H9 (cell line): ENCODE measurements around the gene CASK. TPM values are rescaled to one million over a fixed set of nuclear protein-coding genes. Genes with fewer than 3 reads are reported as not detected.

Source experiments
- DNase-seq: peaks from one replicate; pipeline ENCODE4 v3.0.0-alpha.2; 2017
- H2AFZ ChIP-seq: one replicate; pipeline ENCODE4 v1.6.1; 2013; ENCODE audit warnings: mild to moderate bottlenecking, low read length, control low read depth, moderate library complexity
- H2AK5ac ChIP-seq: 2 replicates; pipeline ENCODE4 v1.6.1; 2013; ENCODE audit warnings: low read length, control low read depth, mixed read lengths; ENCODE audit not compliant: insufficient read length
- H2BK120ac ChIP-seq: one replicate; pipeline ENCODE4 v1.6.1; 2013; ENCODE audit warnings: low read depth, mild to moderate bottlenecking, low read length, control low read depth, inconsistent platforms; ENCODE audit not compliant: poor library complexity, severe bottlenecking
- H2BK12ac ChIP-seq: 2 replicates; pipeline ENCODE4 v1.6.1; 2013; ENCODE audit warnings: low read length, control low read depth, mixed read lengths, low read depth; ENCODE audit not compliant: insufficient read length
- H2BK15ac ChIP-seq: 2 replicates; pipeline ENCODE4 v1.6.1; 2013; ENCODE audit warnings: low read depth, low read length, control low read depth
- H2BK20ac ChIP-seq: one replicate; pipeline ENCODE4 v1.6.1; 2013; ENCODE audit warnings: low read depth, mild to moderate bottlenecking, low read length, control low read depth, inconsistent platforms; ENCODE audit not compliant: poor library complexity, severe bottlenecking
- H2BK5ac ChIP-seq: 2 replicates; pipeline ENCODE4 v1.6.1; 2013; ENCODE audit warnings: low read length, control low read depth, mixed read lengths; ENCODE audit not compliant: insufficient read length
- H3K14ac ChIP-seq: 2 replicates; pipeline ENCODE4 v1.6.1; 2013; ENCODE audit warnings: low read length, control low read depth; ENCODE audit not compliant: insufficient read depth
- H3K18ac ChIP-seq: 2 replicates; pipeline ENCODE4 v1.6.1; 2013; ENCODE audit warnings: low read depth, mild to moderate bottlenecking, mixed read lengths, low read length, control low read depth; ENCODE audit not compliant: insufficient read length
- H3K23ac ChIP-seq: 2 replicates; pipeline ENCODE4 v1.6.1; 2013; ENCODE audit warnings: low read length, control low read depth, mixed read lengths, low read depth; ENCODE audit not compliant: insufficient read length
- H3K23me2 ChIP-seq: 2 replicates; pipeline ENCODE4 v1.6.1; 2013; ENCODE audit warnings: low read depth, mild to moderate bottlenecking, mixed read lengths, low read length, control low read depth; ENCODE audit not compliant: insufficient read length, poor library complexity, severe bottlenecking
- H3K27ac ChIP-seq: 2 replicates; pipeline ENCODE4 v1.5.1; 2013; ENCODE audit warnings: low read length, control low read depth, mixed read lengths, low read depth; ENCODE audit not compliant: insufficient read length
- H3K27me3 ChIP-seq: 2 replicates; pipeline ENCODE4 v1.6.1; 2013; ENCODE audit warnings: low read length, control low read depth, inconsistent platforms; ENCODE audit not compliant: insufficient read depth
- H3K4ac ChIP-seq: 2 replicates; pipeline ENCODE4 v1.6.1; 2013; ENCODE audit warnings: low read depth, mild to moderate bottlenecking, control low read depth, inconsistent platforms, low read length, moderate library complexity
- H3K4me1 ChIP-seq: 2 replicates; pipeline ENCODE4 v1.6.1; 2013; ENCODE audit warnings: low read length, control low read depth, inconsistent platforms; ENCODE audit not compliant: insufficient read depth
- H3K4me2 ChIP-seq: 2 replicates; pipeline ENCODE4 v1.6.1; 2013; ENCODE audit warnings: low read length, control low read depth, mixed read lengths; ENCODE audit not compliant: insufficient read length, insufficient read depth
- H3K56ac ChIP-seq: 2 replicates; pipeline ENCODE4 v1.6.1; 2013; ENCODE audit warnings: low read depth, mild to moderate bottlenecking, mixed read lengths, low read length, control low read depth; ENCODE audit not compliant: insufficient read length
- H3K79me1 ChIP-seq: 2 replicates; pipeline ENCODE4 v1.6.1; 2013; ENCODE audit warnings: low read depth, mild to moderate bottlenecking, moderate library complexity, low read length, control low read depth, inconsistent platforms; ENCODE audit not compliant: insufficient read depth, poor library complexity, severe bottlenecking
- H3K79me2 ChIP-seq: 2 replicates; pipeline ENCODE4 v1.6.1; 2013; ENCODE audit warnings: low read length, control low read depth, inconsistent platforms; ENCODE audit not compliant: insufficient read depth
- H3K9ac ChIP-seq: 2 replicates; pipeline ENCODE4 v1.6.1; 2013; ENCODE audit warnings: low read length, control low read depth, mixed read lengths; ENCODE audit not compliant: insufficient read length; ENCODE audit errors: extremely low read depth
- H3K9me3 ChIP-seq: one replicate; pipeline ENCODE4 v1.6.1; 2013; ENCODE audit warnings: low read depth, low read length, inconsistent platforms; ENCODE audit not compliant: control insufficient read depth
- H3T11ph ChIP-seq: one replicate; pipeline ENCODE4 v1.6.1; 2013; ENCODE audit warnings: mild to moderate bottlenecking, low read length, control low read depth, inconsistent platforms
- H4K20me1 ChIP-seq: one replicate; pipeline ENCODE4 v1.6.1; 2013; ENCODE audit not compliant: control insufficient read depth, insufficient read length, insufficient read depth
- H4K5ac ChIP-seq: 2 replicates; pipeline ENCODE4 v1.6.1; 2013; ENCODE audit warnings: low read depth, mild to moderate bottlenecking, mixed read lengths, low read length, control low read depth; ENCODE audit not compliant: insufficient read length
- H4K8ac ChIP-seq: replicated peaks from 2 replicates; pipeline ENCODE4 v1.6.1; 2013; ENCODE audit warnings: low read length, control low read depth, mixed read lengths, low read depth; ENCODE audit not compliant: insufficient read length
- H4K91ac ChIP-seq: 2 replicates; pipeline ENCODE4 v1.6.1; 2013; ENCODE audit warnings: low read depth, mild to moderate bottlenecking, moderate library complexity, mixed read lengths, low read length, control low read depth; ENCODE audit not compliant: insufficient read length
- H3K27ac Mint-ChIP-seq, 3 experiments: 2 replicates in 2 of 3; 3 replicates in 1 of 3; pipeline ENCODE4 v1.8.0; 2020 to 2021; ENCODE audit warnings: mixed read lengths in 3 of 3, mild to moderate bottlenecking in 1 of 3, moderate library complexity in 1 of 3
- H3K27me3 Mint-ChIP-seq: 2 replicates; pipeline ENCODE4 v1.8.0; 2021; ENCODE audit warnings: low read depth, mild to moderate bottlenecking, moderate library complexity, mixed read lengths
- H3K36me3 Mint-ChIP-seq, 3 experiments: 2 replicates in 2 of 3; 3 replicates in 1 of 3; pipeline ENCODE4 v1.8.0; 2020 to 2021; ENCODE audit warnings: low read depth in 3 of 3, mixed read lengths in 3 of 3; ENCODE audit not compliant: insufficient read depth in 1 of 3
- H3K4me1 Mint-ChIP-seq, 2 experiments: 2 replicates each; pipeline ENCODE4 v1.8.0; 2020; ENCODE audit warnings: mixed read lengths in 2 of 2
- H3K4me3 Mint-ChIP-seq, 2 experiments: 2 replicates in 1 of 2; 3 replicates in 1 of 2; pipeline ENCODE4 v1.8.0; 2020 to 2021; ENCODE audit warnings: mild to moderate bottlenecking in 2 of 2, mixed read lengths in 2 of 2, moderate library complexity in 1 of 2
- H3K9me3 Mint-ChIP-seq, 2 experiments: 2 replicates in 1 of 2; 3 replicates in 1 of 2; pipeline ENCODE4 v1.8.0; 2020; ENCODE audit warnings: mild to moderate bottlenecking in 2 of 2, mixed read lengths in 2 of 2, moderate library complexity in 1 of 2
- CTCF ChIP-seq: fragments of 200-600 bp; sonication (generic); conservative IDR thresholded peaks from 3 replicates; pipeline ENCODE4 v1.8.0; 2021; ENCODE audit warnings: antibody characterized with exemption, mild to moderate bottlenecking
- WGBS: extraction: QIAGEN DNeasy Blood & Tissue Kit; methylation state at CpG from one replicate; pipeline ENCODE4 v1.1.7; 2013; ENCODE audit warnings: missing lambda C conversion rate, low lambda C conversion rate, mixed read lengths; ENCODE audit not compliant: insufficient read length; ENCODE audit errors: extremely low coverage; 5-methylcytosine and 5-hydroxymethylcytosine counted together
- total RNA-seq: library from RNA; stranded (reverse); gene quantifications from 2 replicates; pipeline ENCODE4 v1.2.1, GENCODE V29; 2021

The CASK gene
- total RNA-seq, 1 experiment from 2014 or later = 44.1 TPM

GRCh38 chrX:41723826-41724225 is 199.5 kb downstream of the CASK start, which contains the start of gene GPR82:
Gene GPR82, plus strand, starts transcription at chrX:41724181. Its CDS starts 2,846 bp downstream, at chrX:41727027.
- Histone ChIP-seq H3K9ac (no peak within 1 kb of the TSS), H3K4ac (no peak within 1 kb of the TSS), H4K91ac (no peak within 1 kb of the TSS), H3K14ac (no peak within 1 kb of the TSS), H3K79me2 (no peaks in the 10 kb centered on the region), H3K79me1 (no peaks in the 10 kb centered on the region), H4K20me1 (no peaks in the 10 kb centered on the region), H3K27ac (no peak within 1 kb of the TSS), H3K23ac (no peak within 1 kb of the TSS), H2BK20ac (no peak within 1 kb of the TSS), H3K27me3 (no peaks in the 10 kb centered on the region), H2BK15ac (no peak within 1 kb of the TSS), H4K8ac (no peak within 1 kb of the TSS), H3K4me1 (peaks cover 3% of the 10 kb centered on the region; the same call in 1 of the 2 replicates), H2BK12ac (no peak within 1 kb of the TSS), H2BK120ac (no peak within 1 kb of the TSS), H2AK5ac (no peak within 1 kb of the TSS), H3T11ph (no peak within 1 kb of the TSS), H3K9me3 (no peaks in the 10 kb centered on the region), H2AFZ (no peak within 1 kb of the TSS), H3K23me2 (no peaks in the 10 kb centered on the region), H2BK5ac (no peak within 1 kb of the TSS), H4K5ac (no peak within 1 kb of the TSS), H3K56ac (no peak within 1 kb of the TSS), H3K4me2 (no peak within 1 kb of the TSS), H3K18ac (no peak within 1 kb of the TSS)
- Mint-ChIP-seq H3K4me3 (no peak within 1 kb of the TSS), H3K4me1 (peaks cover 3 to 9% of the 10 kb centered on the region in 2 experiments; a peak in 3 of 4 replicates), H3K27ac (no peak within 1 kb of the TSS), H3K27me3 (no peaks in the 10 kb centered on the region), H3K9me3 (peaks cover 43 to 46% of the 10 kb centered on the region in 2 experiments), H3K36me3 (peaks cover 16 to 20% (median 16%) of the 10 kb centered on the region in 3 experiments)
- no CpG with 5 or more reads among the region's 2 CpGs for WGBS
- no peak for TF ChIP-seq CTCF
- DNase-seq = no peak
